Testis (tissue), 3 donors: Measurements from ENCODE around the gene FYN. TPM values are rescaled to one million over a fixed set of nuclear protein-coding genes. Genes with fewer than 3 reads are reported as not detected.
A peak's percentile ranks its signal among the peaks of the same experiment; 100 is the strongest.

Source experiments
- DNase-seq: peaks from one replicate; pipeline ENCODE4 v3.0.0-alpha.2; 2019
- H3K27ac ChIP-seq, 2 donors: fragments of 200-600 bp; sonication (generic); one replicate each; pipeline ENCODE4 v1.5.1; 2019
- H3K27me3 ChIP-seq: fragments of 200-600 bp; sonication (generic); one replicate; pipeline ENCODE4 v1.5.1; 2019
- H3K36me3 ChIP-seq: fragments of 200-600 bp; sonication (generic); one replicate; pipeline ENCODE4 v1.5.1; 2017; ENCODE audit warnings: low read depth; ENCODE audit errors: missing control alignments
- H3K4me1 ChIP-seq: fragments of 200-600 bp; sonication (generic); one replicate; pipeline ENCODE4 v1.5.1; 2019
- H3K4me3 ChIP-seq, 2 donors: fragments of 200-600 bp; sonication (generic); one replicate each; pipeline ENCODE4 v1.5.1; 2017 to 2019
- H3K9me3 ChIP-seq: fragments of 200-600 bp; sonication (generic); one replicate; pipeline ENCODE4 v1.5.1; 2017
- POLR2A ChIP-seq: fragments of 450-650 bp; IDR thresholded peaks from one replicate; pipeline ENCODE4 v1.6.1; 2017; ENCODE audit warnings: antibody characterized with exemption, mild to moderate bottlenecking, moderate library complexity
- WGBS, 2 donors: methylation state at CpG; one replicate each; pipeline ENCODE4 v1.1.5; 2018; 5-methylcytosine and 5-hydroxymethylcytosine counted together
- intact Hi-C: fragments of 100-400 bp; cut with DNase I; formaldehyde crosslinking; loops from one replicate; pipeline ENCODE4 v1.15.1; 2023; ENCODE audit warnings: low total_unique reads
- polyA plus RNA-seq: library from polyadenylated mRNA; stranded (reverse); fragments of 350-450 nt; fragmentation: Illumina TruSeq; extraction: RNeasy Lipid Tissue Mini Kit (QIAGEN cat#74804); gene quantifications from one replicate; pipeline ENCODE4 v1.2.3, GENCODE V29; 2014; ENCODE audit warnings: low read depth, low replicate concordance; ENCODE audit not compliant: insufficient read depth
- total RNA-seq, 2 donors: library from RNA; depleted of rRNA; stranded (reverse); fragments of >200 nt; gene quantifications; one replicate each; pipeline ENCODE4 v1.2.3, GENCODE V29; 2016
- TF ChIP-seq, protein P1 (sequence below), 3 experiments: fragments of 450-650 bp in 2 of 3; fragments of 200-600 bp in 1 of 3; sonication (generic) in 1 of 3; IDR thresholded peaks; one replicate each; pipeline ENCODE4 v1.5.1; 2016 to 2019; ENCODE audit warnings: antibody characterized with exemption in 3 of 3, mild to moderate bottlenecking in 2 of 3, moderate library complexity in 1 of 3

The FYN gene
- total and polyA plus RNA-seq, 3 donors from 2014 or later: 74.0 to 145 (median 104) TPM

DNA sequence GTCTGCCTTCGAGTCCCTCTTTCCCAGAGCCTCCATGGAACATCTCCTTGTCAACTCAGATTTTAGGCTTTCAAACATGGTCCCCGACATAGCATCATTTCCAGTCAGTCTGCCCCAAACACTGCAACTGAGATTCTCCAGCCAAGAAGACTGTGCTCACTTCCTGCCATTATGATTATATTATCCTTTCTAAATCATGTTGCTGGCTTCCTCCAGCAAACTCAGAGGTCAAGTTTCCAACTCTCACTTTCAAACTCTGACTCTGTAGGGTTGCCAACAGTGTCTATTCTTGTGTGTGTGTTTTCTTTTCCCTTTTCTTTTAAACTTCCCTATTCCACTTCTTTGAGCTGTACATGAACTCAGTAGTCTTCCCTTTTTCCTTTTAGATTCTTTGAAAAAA lies 206.4 kb downstream of the FYN start:
- H3K36me3 ChIP-seq: no peaks in the 10 kb centered on the region
- H3K27ac ChIP-seq: peak overlapping the region in 1 of 2 donors; percentile 9
- peaks cover 27% of the 10 kb centered on the region for H3K4me1 ChIP-seq
- H3K9me3 ChIP-seq: no peaks in the 10 kb centered on the region
- no peak overlapping the region for H3K4me3 ChIP-seq
- TF ChIP-seq, protein P1, sequence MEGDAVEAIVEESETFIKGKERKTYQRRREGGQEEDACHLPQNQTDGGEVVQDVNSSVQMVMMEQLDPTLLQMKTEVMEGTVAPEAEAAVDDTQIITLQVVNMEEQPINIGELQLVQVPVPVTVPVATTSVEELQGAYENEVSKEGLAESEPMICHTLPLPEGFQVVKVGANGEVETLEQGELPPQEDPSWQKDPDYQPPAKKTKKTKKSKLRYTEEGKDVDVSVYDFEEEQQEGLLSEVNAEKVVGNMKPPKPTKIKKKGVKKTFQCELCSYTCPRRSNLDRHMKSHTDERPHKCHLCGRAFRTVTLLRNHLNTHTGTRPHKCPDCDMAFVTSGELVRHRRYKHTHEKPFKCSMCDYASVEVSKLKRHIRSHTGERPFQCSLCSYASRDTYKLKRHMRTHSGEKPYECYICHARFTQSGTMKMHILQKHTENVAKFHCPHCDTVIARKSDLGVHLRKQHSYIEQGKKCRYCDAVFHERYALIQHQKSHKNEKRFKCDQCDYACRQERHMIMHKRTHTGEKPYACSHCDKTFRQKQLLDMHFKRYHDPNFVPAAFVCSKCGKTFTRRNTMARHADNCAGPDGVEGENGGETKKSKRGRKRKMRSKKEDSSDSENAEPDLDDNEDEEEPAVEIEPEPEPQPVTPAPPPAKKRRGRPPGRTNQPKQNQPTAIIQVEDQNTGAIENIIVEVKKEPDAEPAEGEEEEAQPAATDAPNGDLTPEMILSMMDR (IDR thresholded peaks at IDR 0.05): no peak
- no peak for TF ChIP-seq POLR2A
- 45 to 64% methylated on average over 2 of the region's 2 CpGs for WGBS, 2 donors
- DNase-seq: no peak
- intact Hi-C loops: no loop called here
- H3K27me3 ChIP-seq: no peaks in the 10 kb centered on the region

DNA sequence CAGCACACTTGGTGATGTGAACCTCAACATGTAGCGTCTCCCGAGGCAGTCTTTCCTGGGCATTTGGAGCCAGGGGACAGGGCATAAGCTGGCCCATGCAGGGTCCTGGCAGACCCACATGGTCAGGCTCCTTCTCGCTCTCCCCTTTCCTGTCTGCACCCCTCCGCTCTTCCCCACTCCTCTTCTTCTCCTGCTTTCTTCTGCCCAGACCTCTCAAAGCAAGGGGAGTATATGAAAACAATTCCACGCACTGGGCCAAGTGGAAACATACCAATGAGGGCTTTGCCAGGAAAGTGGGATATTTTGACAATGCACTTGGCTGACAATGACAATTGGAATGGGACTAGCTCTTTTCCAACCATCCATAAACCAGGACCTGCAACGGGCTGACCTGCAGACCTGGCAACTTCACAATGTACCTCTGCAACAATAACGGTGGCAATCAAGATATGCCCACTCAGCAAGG lies 208.7 kb downstream of the FYN start:
- Histone ChIP-seq H3K27me3 (no peaks in the 10 kb centered on the region), H3K27ac (peak overlapping the region in 1 of 2 donors; percentile 73), H3K4me3 (no peak overlapping the region), H3K36me3 (no peaks in the 10 kb centered on the region), H3K9me3 (no peaks in the 10 kb centered on the region), H3K4me1 (peaks cover 27% of the 10 kb centered on the region)
- no peak for DNase-seq
- no peak for TF ChIP-seq POLR2A
- TF ChIP-seq, protein P1 (IDR thresholded peaks at IDR 0.05): no peak
- intact Hi-C loops: no loop called here
- 56 to 67% methylated on average over 7 of the region's 7 CpGs for WGBS, 2 donors

DNA sequence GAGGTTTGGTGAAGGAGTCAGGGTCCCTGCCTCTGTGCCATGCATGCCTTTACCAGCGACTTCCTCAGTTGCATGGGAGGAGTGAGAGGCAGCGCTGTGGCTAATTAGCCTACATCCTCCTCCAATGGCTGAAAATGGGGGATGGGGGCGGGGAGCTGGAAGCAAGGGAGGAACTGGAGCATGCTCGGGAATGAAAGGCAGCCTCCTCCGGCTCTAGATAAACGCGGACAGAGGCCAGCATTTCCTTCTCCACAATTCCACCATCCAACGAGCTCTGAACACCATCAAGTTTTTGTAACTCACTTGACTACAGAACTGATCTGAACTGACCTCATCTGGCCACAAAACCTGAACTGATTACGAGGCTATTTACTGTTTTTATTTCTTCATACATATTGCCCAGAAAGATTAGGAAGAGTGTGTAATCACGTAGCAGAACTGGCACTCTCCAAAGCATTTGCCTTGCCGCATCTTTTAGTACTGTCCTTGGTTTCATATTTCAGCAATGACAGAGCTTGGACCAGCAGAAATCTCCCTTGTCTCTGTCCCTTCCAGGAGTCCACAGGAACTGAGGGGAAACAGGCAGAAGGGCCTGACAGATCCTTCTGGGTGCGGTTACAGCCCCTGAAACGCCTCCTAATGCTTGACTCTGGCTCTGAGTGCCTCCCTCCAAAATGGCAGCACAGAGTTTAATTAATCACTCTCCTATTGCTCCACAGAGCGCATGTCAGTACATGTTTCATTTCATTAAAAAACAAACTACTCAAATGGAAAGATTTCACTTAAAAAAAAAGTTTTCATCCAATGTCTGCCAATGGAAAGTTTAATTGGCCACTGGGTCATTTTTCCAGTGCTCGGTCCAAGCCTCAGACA lies 209.3 kb downstream of the FYN start:
- TF ChIP-seq, protein P1 (IDR thresholded peaks at IDR 0.05): no peak
- TF ChIP-seq POLR2A: no peak
- Histone ChIP-seq H3K4me3 (no peak overlapping the region), H3K27me3 (no peaks in the 10 kb centered on the region), H3K27ac (peak overlapping the region in 1 of 2 donors; percentile 73), H3K4me1 (peaks cover 27% of the 10 kb centered on the region), H3K36me3 (no peaks in the 10 kb centered on the region), H3K9me3 (no peaks in the 10 kb centered on the region)
- intact Hi-C loops: no loop called here
- 28 to 45% methylated on average over 15 of the region's 15 CpGs for WGBS, 2 donors
- DNase-seq: peak; percentile 70

DNA sequence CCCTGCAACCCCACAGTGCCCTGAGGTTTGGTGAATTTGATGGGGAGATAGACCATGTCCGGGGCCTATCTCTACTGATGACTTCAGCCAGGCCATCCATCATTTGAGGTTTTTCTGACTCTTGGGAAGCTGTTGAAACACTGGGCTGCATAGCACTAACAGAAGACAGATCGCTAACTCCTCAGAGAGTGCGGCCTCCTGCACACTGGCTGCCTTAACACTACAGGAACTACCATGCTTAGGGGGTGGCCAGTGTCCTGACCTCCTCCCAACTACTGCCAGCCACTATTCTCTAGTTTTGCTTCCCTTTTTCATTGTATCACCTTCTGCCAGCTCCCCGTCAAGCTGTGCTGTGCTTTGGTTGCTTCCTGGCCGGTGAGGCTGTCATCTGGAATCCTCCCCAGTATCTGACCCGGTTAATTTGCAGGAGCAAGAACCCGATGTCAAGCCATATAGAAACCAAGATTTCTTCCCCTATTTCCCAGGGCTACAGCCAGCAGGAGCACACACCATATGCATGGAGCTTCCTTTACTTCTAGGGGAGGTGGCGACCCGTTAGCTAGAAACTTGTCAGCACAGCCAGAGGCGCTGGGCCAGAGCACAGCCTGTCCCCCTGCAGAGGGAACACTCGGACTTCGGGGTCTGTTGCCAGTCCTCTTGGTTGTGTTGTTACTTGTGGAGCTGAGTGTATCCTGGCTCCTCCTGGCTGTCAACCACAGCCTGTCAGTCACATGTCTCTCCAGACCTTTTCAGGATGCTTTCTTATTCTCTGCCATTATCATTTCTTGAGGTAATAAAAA lies 210.3 kb downstream of the FYN start:
- peak overlapping the region in 1 of 2 donors; percentile 73 for H3K27ac ChIP-seq

More for the DNA sequence above, 210.3 kb downstream of the FYN start:
- intact Hi-C loops: no loop called here
- Histone ChIP-seq H3K36me3 (no peaks in the 10 kb centered on the region), H3K4me3 (no peak overlapping the region), H3K9me3 (no peaks in the 10 kb centered on the region), H3K27me3 (no peaks in the 10 kb centered on the region), H3K4me1 (peaks cover 27% of the 10 kb centered on the region)
- peak; percentile 80 for DNase-seq
- WGBS, 2 donors: 36 to 50% methylated on average over 12 of the region's 12 CpGs
- TF ChIP-seq, protein P1 (IDR thresholded peaks at IDR 0.05): no peak
- TF ChIP-seq POLR2A: no peak
